ENCODE data around the gene NPAP1.
"Not testable (repeated sequence)": the region's sequence is repeated elsewhere in the genome, so short reads cannot be mapped to it uniquely, and the experiment has no call there.

Gene NPAP1

DNA sequence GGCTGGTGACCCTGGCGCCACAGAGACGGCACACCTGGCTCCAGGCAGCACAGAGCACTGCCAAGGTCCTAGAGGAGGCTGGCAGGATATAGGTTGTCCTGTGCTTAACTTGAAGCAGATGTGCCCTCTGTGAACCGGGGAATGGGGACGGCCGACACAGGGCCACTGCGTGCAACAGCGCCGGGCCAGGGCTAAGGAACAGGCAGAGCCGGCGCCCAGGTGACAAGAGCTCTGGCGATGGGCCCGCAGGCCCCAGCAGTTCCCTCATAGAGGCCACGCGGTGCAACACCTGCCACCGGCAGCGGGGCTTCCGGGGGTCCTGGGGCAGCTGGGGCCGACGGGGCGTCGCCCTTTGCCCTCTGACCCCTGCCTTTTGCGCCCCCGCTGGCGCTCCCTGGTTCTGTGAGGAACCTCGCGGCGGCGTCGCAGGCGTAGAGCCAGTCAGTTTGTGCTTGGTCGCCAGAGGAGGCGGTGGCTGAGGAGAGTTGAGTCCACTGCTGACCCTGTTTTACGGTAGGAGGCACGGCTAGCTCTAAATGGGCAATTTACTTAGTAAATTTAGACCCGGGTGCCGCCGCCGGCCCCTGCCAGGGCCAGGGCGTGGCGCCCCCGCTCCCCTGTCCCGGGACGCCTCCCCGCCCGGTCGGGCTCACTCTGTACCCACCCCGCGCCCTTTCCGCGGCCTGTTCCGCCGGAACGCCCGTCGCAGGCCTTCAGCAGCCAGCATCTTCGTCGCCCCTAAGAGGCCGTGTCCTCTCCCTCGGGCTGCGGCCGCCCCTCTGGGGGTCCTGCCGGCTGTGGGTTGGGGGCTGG lies at the start of gene NPAP1:
NPAP1 (plus strand) TSS at position 444 of the 813 bp plus-strand sequence; CDS start at position 537, 93 bp downstream.
- DNase-seq (ENCODE audit: low spot score): no peak

- DNase-seq (ENCODE audit: low spot score): no peak
Observed at GRCh38 chr15:24627443-24627842, 48.1 kb upstream of the NPAP1 start.

DNA sequence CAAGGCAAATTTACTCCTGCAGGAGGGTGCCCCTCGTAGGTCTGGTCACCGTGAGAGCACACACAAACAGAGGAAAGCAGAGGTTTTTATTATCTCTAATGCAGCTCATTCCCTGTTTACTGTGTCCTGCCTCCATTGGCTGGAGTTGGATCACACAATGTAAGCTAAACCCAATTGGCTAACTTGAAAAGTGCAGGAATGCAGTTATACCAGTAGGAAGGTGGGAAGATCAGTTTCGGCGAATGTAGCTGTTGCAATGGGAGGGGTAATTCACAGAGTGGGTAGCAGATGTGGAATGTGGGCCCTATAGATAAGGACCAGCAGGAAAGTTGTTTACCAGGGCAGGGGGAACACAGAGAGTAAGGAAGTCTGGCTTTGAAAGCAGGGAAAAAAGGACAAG lies 42.5 kb upstream of the NPAP1 start:
- DNase-seq (ENCODE audit: low spot score): no peak

GRCh38 chr15:24639412-24639811 lies 36.2 kb upstream of the NPAP1 start:
- DNase-seq (ENCODE audit: low spot score): not testable (repeated sequence)

GRCh38 chr15:24645627-24646026 lies 29.9 kb upstream of the NPAP1 start:
- DNase-seq (ENCODE audit: low spot score): no peak

- no peak for DNase-seq (ENCODE audit: low spot score)
Observed at GRCh38 chr15:24659622-24660021, 16.0 kb upstream of the NPAP1 start.

- DNase-seq (ENCODE audit: low spot score): no peak
Observed at GRCh38 chr15:24662991-24663390, 12.6 kb upstream of the NPAP1 start.

DNA sequence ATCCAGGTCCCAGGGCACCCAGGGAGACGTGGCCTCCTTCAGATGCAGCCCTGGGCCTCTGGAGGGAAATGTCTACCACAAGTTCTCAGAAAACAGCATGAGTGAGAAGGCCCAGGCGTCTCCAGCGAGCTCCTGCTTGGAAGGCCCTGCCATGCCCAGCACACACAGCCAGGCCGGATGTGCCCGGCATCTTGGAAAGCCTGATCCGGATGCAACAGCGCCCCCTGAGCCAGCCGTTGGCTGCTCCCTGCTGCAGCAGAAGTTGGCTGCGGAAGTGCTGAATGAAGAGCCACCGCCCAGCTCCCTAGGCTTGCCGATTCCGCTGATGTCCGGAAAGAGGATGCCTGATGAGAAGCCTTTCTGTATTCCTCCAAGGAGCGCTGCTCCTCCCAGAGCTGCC lies 856 bp downstream of the NPAP1 start:
- DNase-seq (ENCODE audit: low spot score): no peak

- DNase-seq (ENCODE audit: low spot score): no peak
Observed at GRCh38 chr15:24678485-24678884, 2.9 kb downstream of the NPAP1 start.

DNA sequence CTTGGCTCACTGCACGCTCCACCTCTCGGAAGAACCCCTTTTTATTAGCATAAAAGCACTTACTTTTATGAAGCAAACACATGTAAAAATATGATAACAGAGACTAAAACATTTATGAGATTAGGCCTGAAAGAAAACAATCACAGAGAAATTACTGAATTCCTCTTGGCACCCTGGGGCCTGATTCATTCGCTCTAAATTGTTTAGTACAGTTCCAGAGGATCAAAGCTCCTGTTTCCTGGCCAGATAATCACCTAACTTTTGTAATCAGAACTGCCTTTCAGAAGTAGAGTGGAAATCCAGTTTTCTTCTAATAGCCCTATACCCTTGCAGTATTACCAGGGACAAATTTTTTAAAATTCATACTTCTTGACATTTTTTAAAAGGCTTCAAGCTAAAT lies 6.4 kb downstream of the NPAP1 start:
- no peak for DNase-seq (ENCODE audit: low spot score)

GRCh38 chr15:24682905-24683304 lies 7.3 kb downstream of the NPAP1 start:
- not testable (repeated sequence) for DNase-seq (ENCODE audit: low spot score)

DNA sequence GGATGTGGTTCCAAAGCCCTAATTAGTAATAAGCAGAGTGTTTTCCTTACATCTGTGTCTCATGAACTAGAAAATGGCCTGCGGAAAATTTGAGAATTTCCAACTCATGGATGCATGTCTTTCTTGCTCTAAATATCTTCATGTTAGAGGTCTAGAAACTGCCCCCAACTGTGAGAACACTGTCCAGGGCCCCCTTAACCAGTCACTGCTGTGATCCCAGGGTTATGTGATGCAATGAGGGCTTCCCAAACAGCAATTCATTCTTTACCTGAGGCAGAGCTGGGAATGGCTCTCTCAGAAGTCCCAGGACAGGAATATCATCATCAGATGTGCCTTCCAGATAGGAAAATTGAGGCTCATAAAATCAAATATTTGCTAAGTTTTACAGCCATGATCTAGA lies 8.2 kb downstream of the NPAP1 start:
- DNase-seq (ENCODE audit: low spot score): no peak

GRCh38 chr15:24684313-24684712 lies 8.7 kb downstream of the NPAP1 start:
- DNase-seq (ENCODE audit: low spot score): no peak

- DNase-seq (ENCODE audit: low spot score): no peak
Observed at GRCh38 chr15:24696201-24696600, 20.6 kb downstream of the NPAP1 start.

DNA sequence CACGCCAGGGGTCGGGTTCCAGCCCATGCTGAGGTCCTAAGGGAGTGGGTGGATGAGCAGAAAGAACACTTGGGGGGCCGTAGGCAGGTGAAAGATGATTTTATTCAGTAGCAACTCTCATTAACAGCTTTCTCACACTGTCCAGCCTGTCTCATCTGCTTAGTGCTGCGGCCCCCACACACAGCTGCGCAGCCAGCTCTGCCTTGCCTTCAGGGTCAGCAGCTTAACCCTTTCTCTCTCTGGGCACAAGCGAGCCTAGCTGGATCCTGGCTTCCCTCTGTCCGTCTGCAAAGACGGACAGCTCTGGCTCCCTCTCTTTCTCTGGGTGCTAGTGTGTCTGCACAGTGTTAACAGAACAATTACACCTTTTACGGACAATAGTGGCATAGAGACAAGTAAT lies 21.3 kb downstream of the NPAP1 start:
- DNase-seq (ENCODE audit: low spot score): no peak

DNA sequence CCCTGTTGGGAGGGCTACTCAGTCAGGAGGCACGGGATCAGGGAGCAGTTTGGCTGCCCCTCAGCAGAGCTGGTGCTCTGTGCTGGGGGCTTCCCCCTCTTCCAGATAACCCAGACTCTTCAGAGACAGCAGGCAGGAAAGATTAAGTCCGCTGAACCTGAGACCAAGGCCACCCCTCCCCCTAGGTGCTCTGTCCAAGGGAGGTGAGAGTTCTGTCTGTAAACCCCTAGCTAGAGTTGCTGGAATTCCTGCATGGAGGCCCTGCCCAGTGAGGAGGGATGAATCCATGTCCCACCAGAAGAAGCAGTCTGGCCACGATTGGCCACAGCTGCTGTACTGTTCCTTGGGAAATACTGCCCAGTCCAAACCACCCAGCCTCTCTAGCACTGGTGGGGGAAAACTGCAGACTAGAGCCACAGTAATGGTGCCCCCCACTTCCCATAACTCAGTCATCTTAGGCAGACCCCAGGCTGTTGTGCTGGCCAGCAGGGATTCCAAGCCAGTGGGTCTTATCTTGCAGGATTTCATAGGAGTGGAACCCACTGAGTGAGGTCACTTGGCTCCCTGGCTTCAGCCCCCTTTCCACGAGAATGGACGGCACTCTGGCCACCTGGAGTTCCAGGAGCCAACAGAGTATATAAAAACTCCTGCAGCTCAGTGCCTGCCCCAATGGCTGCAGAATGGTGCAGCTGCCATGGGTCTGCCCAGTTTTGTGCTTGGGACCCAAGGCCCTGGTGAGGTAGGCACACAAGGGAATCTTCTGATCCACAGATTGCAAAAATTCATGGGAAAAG lies 42.9 kb downstream of the NPAP1 start:
- DNase-seq (ENCODE audit: low spot score): no peak

DNA sequence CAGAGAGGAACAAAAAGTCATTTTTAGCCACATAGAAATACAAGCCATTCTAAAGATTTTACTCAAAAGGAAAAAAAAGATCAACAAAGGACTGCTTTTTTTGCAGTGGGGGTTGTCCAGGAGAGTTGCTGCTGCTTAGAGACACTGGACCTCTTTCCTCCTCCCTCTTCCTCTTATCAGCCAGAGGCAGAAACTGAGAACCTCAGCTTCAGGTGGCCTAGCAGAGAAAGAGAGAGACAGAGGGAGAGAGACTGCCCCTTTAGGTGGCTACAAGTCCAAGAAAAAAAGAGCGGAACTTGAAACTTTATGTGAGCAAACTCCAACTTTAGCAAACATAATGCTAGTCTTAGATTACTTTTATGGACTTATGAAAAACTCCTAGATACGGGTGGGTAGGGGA lies 54.2 kb downstream of the NPAP1 start:
- no peak for DNase-seq (ENCODE audit: low spot score)
